ENCODE data around the gene HHATL.

Gene HHATL

DNA sequence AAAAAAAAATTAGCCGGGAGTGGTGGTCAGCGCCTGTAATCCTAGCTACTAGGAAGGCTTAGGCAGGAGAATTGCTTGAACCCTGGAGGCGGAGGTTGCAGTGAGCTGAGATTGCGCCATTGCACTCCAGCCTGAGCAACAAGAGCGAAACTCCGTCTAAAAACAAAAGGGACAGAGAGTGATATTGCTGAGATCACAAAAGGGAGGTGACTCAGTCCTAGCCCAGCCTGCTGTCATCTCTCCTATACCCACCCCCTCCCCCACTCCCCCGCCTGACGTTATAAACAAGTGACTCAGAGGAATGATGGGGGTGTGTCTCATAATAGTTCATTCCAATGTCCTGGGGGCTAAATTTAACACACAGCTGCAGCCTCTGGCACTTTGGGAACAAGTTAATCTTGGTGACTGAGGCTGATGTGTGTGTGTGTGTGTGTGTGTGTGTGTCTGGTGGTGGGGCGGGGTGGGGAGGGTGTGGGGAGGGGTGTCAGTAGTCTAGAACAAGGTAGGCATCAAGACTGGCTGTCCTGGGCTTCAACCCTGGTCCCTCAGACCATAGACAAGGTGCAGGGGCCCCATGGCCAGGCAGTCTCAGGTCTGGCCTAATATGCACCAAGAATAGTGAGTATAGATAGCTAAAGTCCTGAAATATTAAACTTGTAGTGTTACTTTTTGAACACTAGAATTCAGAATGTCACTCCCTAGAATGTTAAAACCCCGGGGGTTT lies 18.6 kb downstream of the HHATL start:
- Histone ChIP-seq H2AFZ (ENCODE audit: low read length) (no peak overlapping the region), H3K4me2 (ENCODE audit: low read length) (no peak overlapping the region), H3F3A (ENCODE audit: insufficient read depth, low read length) (no peaks in the 10 kb centered on the region), H3K4me1 (ENCODE audit: insufficient read depth, low read length, severe bottlenecking) (no peaks in the 10 kb centered on the region), H3K4me3 (ENCODE audit: low read depth, low read length, poor library complexity, severe bottlenecking) (no peak overlapping the region), H3K9ac (ENCODE audit: low read length) (no peak overlapping the region), H3K27me3 (ENCODE audit: insufficient read depth, low read length) (no peaks in the 10 kb centered on the region), H4K20me1 (ENCODE audit: insufficient read depth, low read length) (no peaks in the 10 kb centered on the region), H3K9me3 (ENCODE audit: low read length) (no peaks in the 10 kb centered on the region), H3K36me3 (ENCODE audit: insufficient read depth, low read length) (no peaks in the 10 kb centered on the region), H3K27ac (ENCODE audit: low read depth, low read length, poor library complexity, severe bottlenecking) (no peak overlapping the region), H3K9me2 (ENCODE audit: low read depth, low read length) (no peaks in the 10 kb centered on the region), H3K79me2 (ENCODE audit: insufficient read depth, low read length) (no peaks in the 10 kb centered on the region)
- TF ChIP-seq, protein P1, sequence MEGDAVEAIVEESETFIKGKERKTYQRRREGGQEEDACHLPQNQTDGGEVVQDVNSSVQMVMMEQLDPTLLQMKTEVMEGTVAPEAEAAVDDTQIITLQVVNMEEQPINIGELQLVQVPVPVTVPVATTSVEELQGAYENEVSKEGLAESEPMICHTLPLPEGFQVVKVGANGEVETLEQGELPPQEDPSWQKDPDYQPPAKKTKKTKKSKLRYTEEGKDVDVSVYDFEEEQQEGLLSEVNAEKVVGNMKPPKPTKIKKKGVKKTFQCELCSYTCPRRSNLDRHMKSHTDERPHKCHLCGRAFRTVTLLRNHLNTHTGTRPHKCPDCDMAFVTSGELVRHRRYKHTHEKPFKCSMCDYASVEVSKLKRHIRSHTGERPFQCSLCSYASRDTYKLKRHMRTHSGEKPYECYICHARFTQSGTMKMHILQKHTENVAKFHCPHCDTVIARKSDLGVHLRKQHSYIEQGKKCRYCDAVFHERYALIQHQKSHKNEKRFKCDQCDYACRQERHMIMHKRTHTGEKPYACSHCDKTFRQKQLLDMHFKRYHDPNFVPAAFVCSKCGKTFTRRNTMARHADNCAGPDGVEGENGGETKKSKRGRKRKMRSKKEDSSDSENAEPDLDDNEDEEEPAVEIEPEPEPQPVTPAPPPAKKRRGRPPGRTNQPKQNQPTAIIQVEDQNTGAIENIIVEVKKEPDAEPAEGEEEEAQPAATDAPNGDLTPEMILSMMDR (IDR thresholded peaks at IDR 0.05; ENCODE audit: low read length) = no peak
- no peak for TF ChIP-seq EZH2 (IDR thresholded peaks at IDR 0.05; ENCODE audit: borderline replicate concordance, low read length)

DNA sequence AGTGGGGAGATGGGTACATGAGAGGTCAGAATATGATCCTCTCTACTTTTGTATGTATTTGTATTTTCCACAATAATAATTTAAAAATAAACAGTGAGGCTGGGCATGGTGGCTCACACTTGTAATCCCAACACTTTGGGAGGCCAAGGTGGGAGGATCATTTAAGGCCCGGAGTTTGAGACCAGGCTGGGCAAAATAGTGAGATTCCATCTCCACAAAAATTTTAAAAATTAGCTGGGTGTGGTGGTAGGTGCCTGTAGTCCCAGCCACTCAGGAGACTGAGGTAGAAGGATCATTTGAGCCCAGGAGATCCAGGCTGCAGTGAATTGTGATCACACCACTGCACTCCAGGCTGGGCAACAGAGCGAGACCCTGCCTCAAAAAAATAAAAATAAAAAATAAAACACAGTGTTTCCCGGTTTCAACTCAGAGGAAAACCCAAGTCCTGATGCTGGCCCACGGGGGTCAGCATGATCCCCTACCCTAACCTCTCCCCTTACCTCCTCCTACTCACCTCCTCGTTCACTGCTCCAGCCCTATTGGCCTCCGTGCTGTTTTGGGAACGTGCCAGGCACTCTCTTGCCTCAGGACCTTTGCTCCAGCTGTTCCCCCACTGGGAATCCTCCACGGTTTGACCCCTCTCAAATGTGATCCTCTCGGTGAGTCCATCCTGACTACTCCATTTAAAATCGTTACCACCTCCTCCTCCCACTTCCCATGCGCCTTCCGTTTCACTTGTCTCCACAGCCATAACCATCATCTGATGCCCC lies 20.1 kb downstream of the HHATL start:
- Histone ChIP-seq H2AFZ (ENCODE audit: low read length) (no peak overlapping the region), H3K4me1 (ENCODE audit: insufficient read depth, low read length, severe bottlenecking) (no peaks in the 10 kb centered on the region), H3K27ac (ENCODE audit: low read depth, low read length, poor library complexity, severe bottlenecking) (no peak overlapping the region), H3K9ac (ENCODE audit: low read length) (no peak overlapping the region), H3K4me2 (ENCODE audit: low read length) (no peak overlapping the region), H3K9me3 (ENCODE audit: low read length) (no peaks in the 10 kb centered on the region), H3K27me3 (ENCODE audit: insufficient read depth, low read length) (no peaks in the 10 kb centered on the region), H3K36me3 (ENCODE audit: insufficient read depth, low read length) (no peaks in the 10 kb centered on the region), H3K9me2 (ENCODE audit: low read depth, low read length) (no peaks in the 10 kb centered on the region), H3K79me2 (ENCODE audit: insufficient read depth, low read length) (no peaks in the 10 kb centered on the region), H3F3A (ENCODE audit: insufficient read depth, low read length) (no peaks in the 10 kb centered on the region), H3K4me3 (ENCODE audit: low read depth, low read length, poor library complexity, severe bottlenecking) (no peak overlapping the region), H4K20me1 (ENCODE audit: insufficient read depth, low read length) (no peaks in the 10 kb centered on the region)
- TF ChIP-seq, protein P1 (IDR thresholded peaks at IDR 0.05; ENCODE audit: low read length) = no peak
- TF ChIP-seq EZH2 (IDR thresholded peaks at IDR 0.05; ENCODE audit: borderline replicate concordance, low read length) = no peak

DNA sequence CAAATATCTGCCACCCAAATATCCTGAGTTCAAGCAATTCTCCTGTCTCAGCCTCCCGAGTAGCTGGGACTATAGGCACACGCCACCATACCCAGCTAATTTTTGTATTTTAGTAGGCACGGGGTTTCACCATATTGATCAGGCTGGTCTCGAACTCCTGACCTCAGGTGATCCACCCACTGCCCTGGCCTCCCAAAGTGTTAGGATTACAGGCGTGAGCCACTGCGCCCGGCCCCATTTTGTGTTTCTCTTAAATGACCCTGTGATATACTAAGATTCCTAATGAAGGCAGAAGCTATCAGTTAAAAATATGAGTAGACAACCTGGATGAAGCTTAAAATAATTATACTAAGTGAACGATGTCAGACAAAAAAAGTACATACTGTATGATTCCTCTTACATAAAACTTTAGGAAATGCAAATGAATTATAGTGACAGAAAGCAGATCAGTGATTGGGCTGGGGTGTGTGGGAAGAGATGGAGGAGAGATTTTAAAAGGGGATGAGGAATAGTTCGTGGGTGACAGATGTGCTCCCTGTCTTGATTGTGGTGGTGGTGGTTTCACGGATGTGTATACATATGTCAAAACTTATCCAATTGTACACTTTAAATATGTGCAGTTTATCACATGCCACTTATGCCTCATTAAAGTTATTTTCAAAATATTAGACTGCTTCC lies 21.1 kb downstream of the HHATL start:
- Histone ChIP-seq H3K9me3 (ENCODE audit: low read length) (no peaks in the 10 kb centered on the region), H3K79me2 (ENCODE audit: insufficient read depth, low read length) (no peaks in the 10 kb centered on the region), H3K27me3 (ENCODE audit: insufficient read depth, low read length) (no peaks in the 10 kb centered on the region), H3K9ac (ENCODE audit: low read length) (no peak overlapping the region), H3K9me2 (ENCODE audit: low read depth, low read length) (no peaks in the 10 kb centered on the region), H2AFZ (ENCODE audit: low read length) (no peak overlapping the region), H3K27ac (ENCODE audit: low read depth, low read length, poor library complexity, severe bottlenecking) (no peak overlapping the region), H3K4me2 (ENCODE audit: low read length) (no peak overlapping the region), H4K20me1 (ENCODE audit: insufficient read depth, low read length) (no peaks in the 10 kb centered on the region), H3K4me1 (ENCODE audit: insufficient read depth, low read length, severe bottlenecking) (no peaks in the 10 kb centered on the region), H3K4me3 (ENCODE audit: low read depth, low read length, poor library complexity, severe bottlenecking) (no peak overlapping the region), H3K36me3 (ENCODE audit: insufficient read depth, low read length) (no peaks in the 10 kb centered on the region), H3F3A (ENCODE audit: insufficient read depth, low read length) (no peaks in the 10 kb centered on the region)
- no peak for TF ChIP-seq EZH2 (IDR thresholded peaks at IDR 0.05; ENCODE audit: borderline replicate concordance, low read length)
- TF ChIP-seq, protein P1 (IDR thresholded peaks at IDR 0.05; ENCODE audit: low read length) = no peak
